A549 (cell line): ENCODE results near the gene GPR146. TPM values are rescaled to one million over a fixed set of nuclear protein-coding genes. Genes with fewer than 3 reads are reported as not detected.

ENCODE experiments used
- ATAC-seq, 2 experiments: fragments of 200-7000 bp in 1 of 2; fragments of >200 bp in 1 of 2; cut with Nextera tagmentation in 1 of 2; cut with Tn5 transposase in 1 of 2; 3 replicates each; pipeline versions ENCODE4 v1.8.0 to v1.9.1; 2018 to 2020; ENCODE audit warnings: mild to moderate bottlenecking in 1 of 2, moderate library complexity in 1 of 2
- CTCF ChIA-PET: fragments of 300-600 bp; sonication (Branson Sonifier 250); formaldehyde crosslinking; extraction: SDS; loops from one replicate; lab custom pipeline; 2021; ENCODE audit warnings: antibody characterized with exemption, inconsistent platforms; lab: Yijun Ruan, JAX
- POLR2A ChIA-PET: fragments of 350-600 bp; formaldehyde crosslinking; extraction: SDS; loops from one replicate; lab custom pipeline; 2021; ENCODE audit warnings: antibody characterized with exemption, inconsistent platforms; lab: Yijun Ruan, JAX
- DNase-seq, 2 experiments: peaks; one replicate each; pipeline versions ENCODE4 v3.0.0 to v3.0.0-alpha.2; 2011 to 2016; ENCODE audit warnings: low read depth in 1 of 2, low spot score in 1 of 2
- FAIRE-seq: peaks from 2 replicates; lab custom pipeline; 2011; peaks lifted over from hg19 to GRCh38; lab: Jason Lieb, UNC
- H3K27ac ChIP-seq, 2 experiments: fragments of >200 bp; sonication (Bioruptor Twin); formaldehyde crosslinking; 3 replicates each; pipeline ENCODE4 v1.5.1; 2016 to 2017
- H3K4me1 ChIP-seq: fragments of >200 bp; sonication (Bioruptor Twin); formaldehyde crosslinking; 3 replicates; pipeline ENCODE4 v1.6.1; 2016
- H3K4me2 ChIP-seq: fragments of >200 bp; sonication (Bioruptor Twin); formaldehyde crosslinking; 3 replicates; pipeline ENCODE4 v1.6.1; 2016
- H3K4me3 ChIP-seq: fragments of >200 bp; sonication (Bioruptor Twin); formaldehyde crosslinking; 3 replicates; pipeline ENCODE4 v1.5.1; 2016
- H3K9me3 ChIP-seq: fragments of >200 bp; sonication (Bioruptor Twin); formaldehyde crosslinking; 3 replicates; pipeline ENCODE4 v1.6.1; 2016
- CEBPB ChIP-seq, 2 experiments: fragments of >200 bp in 1 of 2; sonication (Bioruptor Twin) in 1 of 2; formaldehyde crosslinking in 1 of 2; IDR thresholded peaks; 2 replicates each; pipeline ENCODE4 v1.6.1; 2012 to 2016
- CHD2 ChIP-seq: fragments of 150-350 bp; IDR thresholded peaks from 2 replicates; pipeline ENCODE4 v1.6.1; 2014; ENCODE audit warnings: low read length; ENCODE audit not compliant: partially characterized antibody
- EHF ChIP-seq: fragments of 250-450 bp; sonication (Bioruptor Pico); IDR thresholded peaks from 2 replicates; pipeline ENCODE4 v1.5.0; 2020; ENCODE audit warnings: mild to moderate bottlenecking
- FOSL2 ChIP-seq, 2 experiments: fragments of 450-650 bp in 1 of 2; fragments of >200 bp in 1 of 2; sonication (Bioruptor Twin) in 1 of 2; formaldehyde crosslinking; IDR thresholded peaks; 2 replicates each; pipeline versions ENCODE4 v1.5.0 to v1.6.1; 2016 to 2020; ENCODE audit warnings: mild to moderate bottlenecking in 1 of 2, moderate library complexity in 1 of 2
- HDAC2 ChIP-seq: fragments of 200-600 bp; sonication (generic); IDR thresholded peaks from 2 replicates; pipeline ENCODE4 v1.6.1; 2016
- KDM1A ChIP-seq: fragments of 200-600 bp; sonication (generic); IDR thresholded peaks from 2 replicates; pipeline ENCODE4 v1.6.1; 2016; ENCODE audit warnings: low read depth, mild to moderate bottlenecking
- MAFK ChIP-seq: fragments of 450-650 bp; IDR thresholded peaks from 2 replicates; pipeline ENCODE4 v1.6.1; 2014; ENCODE audit not compliant: partially characterized antibody
- MYC ChIP-seq: IDR thresholded peaks from 2 replicates; pipeline ENCODE4 v1.6.1; 2012; ENCODE audit warnings: mild to moderate bottlenecking, inconsistent platforms, low read length, improper control_type of control experiment, borderline replicate concordance
- NPAS2 ChIP-seq: fragments of 250-450 bp; sonication (Bioruptor Pico); IDR thresholded peaks from 2 replicates; pipeline ENCODE4 v1.8.0; 2022; ENCODE audit warnings: mild to moderate bottlenecking, moderate library complexity, borderline replicate concordance
- PHF8 ChIP-seq: fragments of 200-600 bp; sonication (generic); IDR thresholded peaks from 2 replicates; pipeline ENCODE4 v1.6.1; 2016; ENCODE audit warnings: low read depth, mild to moderate bottlenecking, antibody characterized with exemption, moderate library complexity, borderline replicate concordance
- POLR2AphosphoS2 ChIP-seq: conservative IDR thresholded peaks from 2 replicates; pipeline ENCODE4 v1.6.1; 2012; ENCODE audit warnings: low read length, improper control_type of control experiment, inconsistent platforms
- RAD21 ChIP-seq, 2 experiments: fragments of >200 bp in 1 of 2; sonication (Bioruptor Twin) in 1 of 2; formaldehyde crosslinking in 1 of 2; IDR thresholded peaks in 1 of 2; conservative IDR thresholded peaks in 1 of 2; 2 replicates in 1 of 2; 3 replicates in 1 of 2; pipeline ENCODE4 v1.6.1; 2012 to 2018; ENCODE audit warnings: inconsistent platforms in 1 of 2
- RNF2 ChIP-seq: fragments of 200-600 bp; sonication (generic); IDR thresholded peaks from 2 replicates; pipeline ENCODE4 v1.6.1; 2016; ENCODE audit warnings: low read depth, mild to moderate bottlenecking, antibody characterized with exemption, moderate library complexity, borderline replicate concordance
- TP53 ChIP-seq: fragments of 250-450 bp; sonication (Bioruptor Pico); IDR thresholded peaks from 2 replicates; pipeline ENCODE4 v1.5.0; 2021; ENCODE audit warnings: mild to moderate bottlenecking, moderate library complexity
- USF2 ChIP-seq: fragments of 450-650 bp; IDR thresholded peaks from 2 replicates; pipeline ENCODE4 v1.6.1; 2014; ENCODE audit warnings: antibody characterized with exemption
- ZSCAN20 ChIP-seq: fragments of 250-450 bp; sonication (Bioruptor Pico); IDR thresholded peaks from 2 replicates; pipeline ENCODE4 v1.8.0; 2022; ENCODE audit warnings: mild to moderate bottlenecking, moderate library complexity
- WGBS: methylation state at CpG from one replicate; pipeline ENCODE4 v1.1.6; 2017; ENCODE audit errors: missing lambda C conversion rate; 5-methylcytosine and 5-hydroxymethylcytosine counted together
- polyA plus RNA-seq, 4 experiments: library from polyadenylated mRNA; depleted of rRNA in 3 of 4; stranded (reverse); fragments of >200 nt; fragmentation: RNase III in 1 of 4; extraction: RNeasy Plus Mini Kit Qiagen cat#74134 plus additional on column Dnase treatment in 1 of 4; gene quantifications; 2 replicates in 3 of 4; 3 replicates in 1 of 4; pipeline ENCODE4 v1.2.3, GENCODE V29; 2011 to 2017
- TF ChIP-seq, protein P1 (sequence below): fragments of 150-350 bp; IDR thresholded peaks from 2 replicates; pipeline ENCODE4 v1.6.1; 2014; ENCODE audit warnings: low read depth, mild to moderate bottlenecking, low read length
- TF ChIP-seq, protein P2 (sequence below): IDR thresholded peaks from 2 replicates; pipeline ENCODE4 v1.6.1; 2012; ENCODE audit warnings: low read depth, borderline replicate concordance

Gene GPR146
- polyA plus RNA-seq, 2 of the 4 experiments (the other 2 are of a cell fraction) = 0.50 to 0.75 TPM

DNA sequence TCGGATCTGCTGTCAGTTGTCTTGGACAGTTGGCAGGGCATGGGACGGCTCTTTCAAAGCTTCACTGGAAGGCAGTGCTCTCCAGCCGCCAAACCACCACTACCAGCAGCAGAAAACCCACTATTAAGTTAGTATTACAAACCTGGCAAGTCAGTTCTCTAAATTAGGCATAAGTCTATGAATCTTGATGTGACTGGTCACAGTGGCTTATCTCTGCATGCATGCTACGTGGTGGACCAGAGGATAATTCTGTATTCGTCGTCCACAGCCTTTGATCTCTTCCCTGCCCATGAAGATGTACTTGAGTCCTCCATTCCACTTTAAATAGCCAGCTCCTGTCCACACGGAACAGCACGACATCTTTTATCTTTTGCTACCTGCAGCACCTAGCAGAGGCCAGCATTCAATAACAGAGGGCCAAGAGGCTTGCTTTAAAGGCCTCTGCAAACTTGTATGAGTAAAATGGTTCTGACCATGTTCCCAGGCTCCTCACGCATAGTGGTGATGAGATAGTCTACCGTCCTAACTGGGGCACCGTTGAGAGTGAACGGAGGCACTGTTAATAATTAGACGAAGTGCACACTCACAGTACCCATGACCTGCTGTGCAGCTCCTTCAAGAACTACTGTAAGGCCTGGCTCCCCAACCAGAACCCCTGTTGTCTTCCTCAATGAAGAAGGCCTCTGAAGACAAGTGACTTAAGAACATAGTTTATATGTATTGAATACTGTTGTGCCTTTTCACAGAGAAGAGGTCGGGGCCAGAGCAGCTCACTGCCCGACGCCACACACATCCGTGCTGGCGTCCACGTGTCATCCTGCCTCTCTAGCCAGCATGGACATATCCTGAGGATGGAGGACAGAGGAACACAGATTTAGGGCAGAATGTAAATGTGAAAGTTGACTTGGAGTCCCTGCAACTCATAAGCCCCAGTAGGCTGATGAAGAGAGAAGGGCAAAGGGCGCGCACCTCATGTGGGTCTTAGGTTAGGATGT lies 1.0 kb downstream of the GPR146 start (continued):
- TF ChIP-seq RAD21 (conservative IDR thresholded peaks at IDR 0.05 in 1 of 2, IDR thresholded peaks at IDR 0.05 in 1 of 2) (no peak), POLR2AphosphoS2 (no peak), PHF8 (no peak), ZSCAN20 (CRISPR knock-in tag) (no peak), TP53 (no peak), MYC (no peak), CHD2 (no peak), NPAS2 (CRISPR knock-in tag) (no peak), KDM1A (no peak), CEBPB (IDR thresholded peaks at IDR 0.05) (no peak)
- TF ChIP-seq, all 56 proteins: peak for 0

- CTCF ChIA-PET = interaction anchor here (1.4 to 7.2 kb wide), 6 partner anchors 11 to 54 kb away, joined by 4 to 84 read pairs (median 8); no protein-coding TSS in a partner anchor
Observed at GRCh38 chr7:1046722-1047679, 2.7 kb downstream of the GPR146 start.

More at GRCh38 chr7:1046722-1047679, 2.7 kb downstream of the GPR146 start:
- DNase-seq (no peak), FAIRE-seq (no peak), ATAC-seq (no peak)
- H3K4me1 ChIP-seq = peaks cover 18% of the 10 kb centered on the region
- H3K4me3 ChIP-seq = no peak overlapping the region
- TF ChIP-seq EHF (no peak), USF2 (no peak), RNF2 (no peak), MAFK (no peak), MYC (no peak), POLR2AphosphoS2 (no peak), FOSL2 (IDR thresholded peaks at IDR 0.05) (no peak), FOSL2 (CRISPR knock-in tag; IDR thresholded peaks at IDR 0.05) (no peak), HDAC2 (no peak)
- TF ChIP-seq, protein P1, sequence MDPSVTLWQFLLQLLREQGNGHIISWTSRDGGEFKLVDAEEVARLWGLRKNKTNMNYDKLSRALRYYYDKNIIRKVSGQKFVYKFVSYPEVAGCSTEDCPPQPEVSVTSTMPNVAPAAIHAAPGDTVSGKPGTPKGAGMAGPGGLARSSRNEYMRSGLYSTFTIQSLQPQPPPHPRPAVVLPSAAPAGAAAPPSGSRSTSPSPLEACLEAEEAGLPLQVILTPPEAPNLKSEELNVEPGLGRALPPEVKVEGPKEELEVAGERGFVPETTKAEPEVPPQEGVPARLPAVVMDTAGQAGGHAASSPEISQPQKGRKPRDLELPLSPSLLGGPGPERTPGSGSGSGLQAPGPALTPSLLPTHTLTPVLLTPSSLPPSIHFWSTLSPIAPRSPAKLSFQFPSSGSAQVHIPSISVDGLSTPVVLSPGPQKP = no peak
- TF ChIP-seq, protein P2, sequence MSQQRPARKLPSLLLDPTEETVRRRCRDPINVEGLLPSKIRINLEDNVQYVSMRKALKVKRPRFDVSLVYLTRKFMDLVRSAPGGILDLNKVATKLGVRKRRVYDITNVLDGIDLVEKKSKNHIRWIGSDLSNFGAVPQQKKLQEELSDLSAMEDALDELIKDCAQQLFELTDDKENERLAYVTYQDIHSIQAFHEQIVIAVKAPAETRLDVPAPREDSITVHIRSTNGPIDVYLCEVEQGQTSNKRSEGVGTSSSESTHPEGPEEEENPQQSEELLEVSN = no peak
- POLR2A ChIA-PET = interaction anchor here (0.6 kb wide), 1 partner anchor 25 kb away, joined by 3 read pairs; no protein-coding TSS in a partner anchor
- no peaks in the 10 kb centered on the region for H3K9me3 ChIP-seq
- H3K4me2 ChIP-seq = no peak overlapping the region
- no peak overlapping the region for H3K27ac ChIP-seq
- 81% methylated on average over 15 of the region's 15 CpGs for WGBS
